GM12892 (cell line): Measurements from ENCODE around the gene RPS6KA5.

Experiments
- POLR2A ChIP-seq: IDR thresholded peaks from 2 replicates; pipeline ENCODE4 v1.6.1; 2011; ENCODE audit warnings: low read depth, low read length, control low read depth
- POLR2AphosphoS5 ChIP-seq: IDR thresholded peaks from 2 replicates; pipeline ENCODE4 v1.6.1; 2011; ENCODE audit warnings: low read depth, low read length, control low read depth

DNA sequence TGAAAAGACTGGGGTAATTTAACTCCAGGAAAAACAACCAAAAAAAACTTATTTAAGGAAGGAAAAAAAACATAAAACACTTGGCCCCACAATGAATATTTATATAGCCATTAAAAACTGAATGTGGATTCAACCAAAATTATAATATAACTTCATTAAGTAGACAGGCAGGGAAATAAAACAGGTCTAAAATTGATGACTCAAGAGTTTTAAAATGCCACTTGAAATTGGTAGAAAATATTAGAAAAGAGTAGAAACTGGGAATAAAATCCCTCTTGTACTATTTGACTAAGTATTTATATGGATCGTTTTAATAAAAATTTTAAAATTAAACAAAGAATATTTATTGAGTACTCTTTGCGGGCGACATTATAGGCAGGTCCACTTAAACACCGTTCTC lies 28.8 kb downstream of the RPS6KA5 start:
- TF ChIP-seq POLR2A (no peak), POLR2AphosphoS5 (no peak)
